HEK293T (cell line): ENCODE measurements around the gene KANK3.
A peak's percentile ranks its signal among the peaks of the same experiment; 100 is the strongest.
"Not testable (repeated sequence)": the region's sequence is repeated elsewhere in the genome, so short reads cannot be mapped to it uniquely, and the experiment has no call there.

Experiments used
- CTCF ChIA-PET: fragments of 350-600 bp; formaldehyde crosslinking; extraction: SDS; loops from one replicate; lab custom pipeline; 2021; ENCODE audit warnings: antibody characterized with exemption, inconsistent platforms; lab: Yijun Ruan, JAX
- POLR2A ChIA-PET: fragments of 350-600 bp; formaldehyde crosslinking; extraction: SDS; loops from one replicate; lab custom pipeline; 2020; ENCODE audit warnings: antibody characterized with exemption, inconsistent platforms; lab: Yijun Ruan, JAX
- DNase-seq: peaks from one replicate; pipeline ENCODE4 v3.0.0; 2012; ENCODE audit warnings: mixed read lengths; ENCODE audit errors: extremely low spot score
- ARNT ChIP-seq: fragments of 450-650 bp; IDR thresholded peaks from 2 replicates; pipeline ENCODE4 v1.6.1; 2017; ENCODE audit warnings: mild to moderate bottlenecking
- BHLHE40 ChIP-seq: fragments of 450-650 bp; IDR thresholded peaks from 2 replicates; pipeline ENCODE4 v1.6.1; 2016; ENCODE audit warnings: mild to moderate bottlenecking, moderate library complexity, borderline replicate concordance
- CTBP1 ChIP-seq: fragments of 450-650 bp; IDR thresholded peaks from 2 replicates; pipeline ENCODE4 v1.6.1; 2016; ENCODE audit warnings: borderline replicate concordance
- ELF4 ChIP-seq: fragments of 450-650 bp; IDR thresholded peaks from 2 replicates; pipeline ENCODE4 v1.6.1; 2017; ENCODE audit warnings: antibody characterized with exemption
- FOXA1 ChIP-seq: fragments of 450-650 bp; IDR thresholded peaks from 2 replicates; pipeline ENCODE4 v1.6.1; 2016; ENCODE audit warnings: mild to moderate bottlenecking
- FOXK2 ChIP-seq: fragments of 450-650 bp; IDR thresholded peaks from 2 replicates; pipeline ENCODE4 v1.6.1; 2016; ENCODE audit warnings: mild to moderate bottlenecking
- FOXM1 ChIP-seq: fragments of 450-650 bp; IDR thresholded peaks from 2 replicates; pipeline ENCODE4 v1.6.1; 2017; ENCODE audit warnings: mild to moderate bottlenecking, borderline replicate concordance
- HDGF ChIP-seq: fragments of 450-650 bp; IDR thresholded peaks from 2 replicates; pipeline ENCODE4 v1.6.1; 2017; ENCODE audit warnings: antibody characterized with exemption, borderline replicate concordance
- L3MBTL2 ChIP-seq: fragments of 450-650 bp; conservative IDR thresholded peaks from 2 replicates; pipeline ENCODE4 v1.6.1; 2016; ENCODE audit warnings: mild to moderate bottlenecking
- LEF1 ChIP-seq: fragments of 450-650 bp; IDR thresholded peaks from 2 replicates; pipeline ENCODE4 v1.6.1; 2017; ENCODE audit warnings: mild to moderate bottlenecking, borderline replicate concordance
- NFRKB ChIP-seq: fragments of 450-650 bp; IDR thresholded peaks from 2 replicates; pipeline ENCODE4 v1.6.1; 2016; ENCODE audit warnings: mild to moderate bottlenecking, moderate library complexity
- SP1 ChIP-seq: fragments of 450-650 bp; IDR thresholded peaks from 2 replicates; pipeline ENCODE4 v1.6.1; 2017
- SUZ12 ChIP-seq: fragments of 450-650 bp; IDR thresholded peaks from 2 replicates; pipeline ENCODE4 v1.6.1; 2016; ENCODE audit warnings: mild to moderate bottlenecking
- TARDBP ChIP-seq: fragments of 450-650 bp; IDR thresholded peaks from 2 replicates; pipeline ENCODE4 v1.6.1; 2016
- ZNF384 ChIP-seq: fragments of 450-650 bp; IDR thresholded peaks from 2 replicates; pipeline ENCODE4 v1.6.1; 2016
- TF ChIP-seq, protein P1 (sequence below): fragments of 450-650 bp; IDR thresholded peaks from 2 replicates; pipeline ENCODE4 v1.6.1; 2016

Gene KANK3

DNA sequence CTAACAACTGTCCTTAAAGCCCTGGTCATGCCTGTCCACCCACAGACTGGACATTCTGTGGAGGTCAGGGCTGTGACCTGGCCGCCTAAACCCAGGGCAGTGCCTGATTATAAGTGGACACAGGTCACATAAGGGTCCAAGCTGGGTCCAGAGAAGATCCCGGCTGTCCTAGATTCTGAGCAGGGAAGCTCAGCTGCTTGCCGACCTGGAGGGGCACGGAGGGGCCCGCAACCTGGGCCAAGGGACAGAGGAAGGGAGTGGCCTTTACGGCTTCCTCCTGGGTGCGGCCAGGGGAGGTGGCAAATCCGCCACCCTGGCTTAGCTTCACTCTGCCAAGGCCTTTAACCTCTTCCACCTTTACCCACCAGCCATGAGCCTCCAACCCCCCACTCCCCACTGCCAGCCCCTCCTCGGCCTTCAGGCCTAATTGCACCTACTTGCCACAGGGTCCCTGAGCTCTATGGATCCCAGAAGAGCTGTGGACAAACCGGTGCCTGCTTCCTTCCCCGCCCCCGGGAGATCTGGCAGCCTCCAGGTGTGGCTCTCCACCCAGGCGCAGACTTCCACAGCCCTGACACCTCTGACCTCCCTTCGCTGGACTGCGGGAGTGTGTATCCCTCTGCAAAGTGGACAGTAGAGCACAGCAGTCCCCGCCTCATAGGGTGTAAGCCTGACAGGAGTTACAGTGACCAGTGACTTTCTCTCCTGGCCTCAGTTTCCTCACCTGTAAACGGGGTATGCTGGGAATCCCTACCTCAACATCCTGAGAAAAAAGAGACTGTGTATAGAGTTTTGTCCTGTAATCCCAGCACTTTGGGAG lies 36.6 kb downstream of the KANK3 start:
- no peak for TF ChIP-seq FOXA1
- TF ChIP-seq BHLHE40: no peak
- no peak for TF ChIP-seq ARNT
- no peak for TF ChIP-seq CTBP1
- no peak for TF ChIP-seq SUZ12
- TF ChIP-seq FOXM1: no peak
- DNase-seq: no peak
- CTCF ChIA-PET: no interaction called here
- POLR2A ChIA-PET: interaction anchor here (1.3 kb wide), 1 partner anchor 15 kb away, joined by 3 read pairs; the partner anchor contains the start of genes NDUFA7 and RPS28

- no peak for DNase-seq
- ChIA-PET POLR2A (no interaction called here), CTCF (no interaction called here)
- no peak for TF ChIP-seq SP1
- TF ChIP-seq ZNF384: no peak
- TF ChIP-seq ELF4: no peak
- TF ChIP-seq FOXA1: no peak
- TF ChIP-seq, protein P1, sequence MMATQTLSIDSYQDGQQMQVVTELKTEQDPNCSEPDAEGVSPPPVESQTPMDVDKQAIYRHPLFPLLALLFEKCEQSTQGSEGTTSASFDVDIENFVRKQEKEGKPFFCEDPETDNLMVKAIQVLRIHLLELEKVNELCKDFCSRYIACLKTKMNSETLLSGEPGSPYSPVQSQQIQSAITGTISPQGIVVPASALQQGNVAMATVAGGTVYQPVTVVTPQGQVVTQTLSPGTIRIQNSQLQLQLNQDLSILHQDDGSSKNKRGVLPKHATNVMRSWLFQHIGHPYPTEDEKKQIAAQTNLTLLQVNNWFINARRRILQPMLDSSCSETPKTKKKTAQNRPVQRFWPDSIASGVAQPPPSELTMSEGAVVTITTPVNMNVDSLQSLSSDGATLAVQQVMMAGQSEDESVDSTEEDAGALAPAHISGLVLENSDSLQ: no peak
- no peak for TF ChIP-seq TARDBP
- no peak for TF ChIP-seq CTBP1
- TF ChIP-seq L3MBTL2: no peak
- TF ChIP-seq HDGF: no peak
- no peak for TF ChIP-seq FOXK2
- TF ChIP-seq BHLHE40: no peak
- no peak for TF ChIP-seq LEF1
- TF ChIP-seq NFRKB: no peak
- no peak for TF ChIP-seq FOXM1
- TF ChIP-seq ARNT: no peak
Measured at GRCh38 chr19:8305798-8306197, 37.3 kb downstream of the KANK3 start.

GRCh38 chr19:8304841-8305621 lies 38.0 kb downstream of the KANK3 start:
- ChIA-PET POLR2A (interaction anchor here (1.0 to 1.4 kb wide), 2 partner anchors 16 to 18 kb away, joined by 4 to 5 read pairs; partner anchors contain the start of genes NDUFA7 and RPS28), CTCF (no interaction called here)
- TF ChIP-seq, protein P1: no peak
- TF ChIP-seq ELF4 (no peak), ZNF384 (no peak), SUZ12 (no peak), FOXK2 (no peak), CTBP1 (no peak), FOXA1 (no peak), NFRKB (no peak), L3MBTL2 (no peak), TARDBP (no peak), SP1 (no peak), HDGF (no peak), FOXM1 (no peak)
- peak; percentile 80 for DNase-seq

DNA sequence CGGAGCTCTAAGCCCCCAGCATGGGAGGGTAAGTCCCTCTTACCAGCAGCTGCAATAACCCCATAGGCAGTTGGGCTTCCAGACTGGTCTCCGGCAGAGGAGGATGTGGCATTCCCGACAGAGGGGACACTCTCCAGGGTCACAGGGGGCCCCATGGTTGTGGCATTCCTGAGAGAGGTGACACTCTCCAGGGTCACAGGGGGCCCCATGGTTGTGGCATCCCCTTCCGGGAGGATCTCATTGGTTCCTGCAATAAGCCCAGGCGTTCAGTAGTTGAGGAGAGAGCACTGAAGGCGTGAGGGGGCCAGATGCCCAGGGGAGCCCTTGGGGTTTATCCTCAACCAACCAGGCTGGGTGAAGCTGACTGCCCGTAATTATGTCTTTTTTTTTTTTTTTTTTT lies 40.3 kb downstream of the KANK3 start:
- TF ChIP-seq ZNF384: no peak
- TF ChIP-seq CTBP1: no peak
- no peak for TF ChIP-seq L3MBTL2
- no peak for TF ChIP-seq SUZ12
- no peak for TF ChIP-seq NFRKB
- ChIA-PET POLR2A (no interaction called here), CTCF (no interaction called here)
- no peak for DNase-seq

DNA sequence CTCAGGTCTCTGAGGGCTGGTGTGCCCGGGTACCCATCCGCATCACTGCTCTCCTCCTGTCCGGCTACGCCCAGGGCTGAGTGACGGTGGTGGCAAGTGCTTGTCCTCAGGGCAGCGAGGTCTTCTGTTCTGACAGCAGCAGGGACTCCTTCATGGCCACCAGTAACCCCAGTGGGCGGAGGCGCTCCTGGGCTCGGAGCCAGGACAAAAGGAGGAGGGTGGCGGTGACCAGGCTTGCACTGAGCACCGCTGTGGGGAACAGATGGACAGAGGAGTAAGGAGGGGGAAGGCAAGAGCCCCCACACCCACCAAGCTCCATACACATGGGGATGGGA lies 40.7 kb downstream of the KANK3 start:
- POLR2A ChIA-PET: no interaction called here
- CTCF ChIA-PET: no interaction called here
- TF ChIP-seq L3MBTL2 (no peak), SP1 (no peak), NFRKB (no peak), FOXK2 (no peak), CTBP1 (no peak), TARDBP (no peak), ZNF384 (no peak), BHLHE40 (no peak), HDGF (no peak), LEF1 (no peak), FOXM1 (no peak)
- no peak for DNase-seq

DNA sequence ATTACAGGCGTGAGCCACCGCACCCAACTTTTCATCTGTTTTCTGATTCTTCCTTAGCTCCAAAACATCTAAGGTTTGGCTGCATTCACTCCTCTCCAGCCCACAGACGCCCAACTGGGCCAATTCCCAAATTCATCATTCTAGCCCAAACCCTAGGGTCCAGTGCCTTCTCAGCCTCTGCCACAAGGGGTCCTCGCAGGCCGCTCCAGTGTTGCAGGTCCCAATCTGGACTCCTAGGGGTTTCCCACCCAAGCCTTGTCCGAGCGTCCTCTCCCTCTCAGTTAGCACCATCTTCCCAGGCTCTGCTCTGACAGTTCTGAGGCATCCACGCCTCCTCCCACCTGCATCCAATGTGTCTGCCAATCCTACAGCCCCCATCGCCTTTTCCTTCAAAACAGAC lies 51.7 kb downstream of the KANK3 start:
- POLR2A ChIA-PET, CTCF ChIA-PET, DNase-seq: not testable (repeated sequence)

DNA sequence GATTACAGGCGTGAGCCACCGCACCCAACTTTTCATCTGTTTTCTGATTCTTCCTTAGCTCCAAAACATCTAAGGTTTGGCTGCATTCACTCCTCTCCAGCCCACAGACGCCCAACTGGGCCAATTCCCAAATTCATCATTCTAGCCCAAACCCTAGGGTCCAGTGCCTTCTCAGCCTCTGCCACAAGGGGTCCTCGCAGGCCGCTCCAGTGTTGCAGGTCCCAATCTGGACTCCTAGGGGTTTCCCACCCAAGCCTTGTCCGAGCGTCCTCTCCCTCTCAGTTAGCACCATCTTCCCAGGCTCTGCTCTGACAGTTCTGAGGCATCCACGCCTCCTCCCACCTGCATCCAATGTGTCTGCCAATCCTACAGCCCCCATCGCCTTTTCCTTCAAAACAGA lies 66.6 kb downstream of the KANK3 start:
- POLR2A ChIA-PET, CTCF ChIA-PET, DNase-seq: not testable (repeated sequence)
